ENCODE data around the gene TXNDC2. TPM values are rescaled to one million over a fixed set of nuclear protein-coding genes. Genes with fewer than 3 reads are reported as not detected.

Gene TXNDC2
- polyA plus RNA-seq, 1 donor = 0.12 TPM

DNA sequence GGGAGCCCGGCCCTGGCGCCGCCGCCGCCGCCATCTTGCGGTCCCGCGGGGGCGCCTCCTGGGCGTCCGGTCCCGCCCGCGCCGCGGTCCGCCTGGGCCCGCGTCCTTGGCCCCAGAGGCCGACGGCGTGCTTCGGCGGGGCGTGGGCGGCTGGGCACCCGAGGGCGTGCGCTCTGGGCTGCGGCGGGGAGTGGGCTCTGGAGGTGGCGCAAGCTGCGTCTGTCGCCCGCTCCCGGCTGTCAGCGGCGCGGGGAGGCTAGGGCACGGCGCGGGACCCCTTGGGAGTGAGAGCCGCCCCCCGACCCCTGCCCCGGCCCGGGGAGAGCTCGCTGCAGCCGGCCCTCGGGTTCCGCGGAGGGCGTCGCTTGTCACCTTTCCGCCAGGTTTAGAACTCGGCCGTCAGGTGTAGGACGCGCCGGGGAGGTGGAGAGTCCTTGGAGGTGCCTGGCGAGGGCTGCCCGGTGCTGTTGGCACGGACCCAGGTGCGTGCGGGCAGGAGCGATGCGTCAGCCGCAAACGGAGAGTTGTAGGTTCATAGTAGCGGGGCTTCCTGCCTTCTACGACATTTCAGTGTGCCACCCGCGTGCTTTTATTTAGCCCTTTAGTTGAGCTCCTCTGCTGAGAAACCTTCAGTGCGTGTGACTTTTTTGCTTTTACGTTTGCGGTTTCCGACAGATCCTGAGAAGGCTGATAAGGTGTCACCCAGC is 29.0 kb downstream of the TXNDC2 start:
- DNase-seq = peak; percentile 58

DNA sequence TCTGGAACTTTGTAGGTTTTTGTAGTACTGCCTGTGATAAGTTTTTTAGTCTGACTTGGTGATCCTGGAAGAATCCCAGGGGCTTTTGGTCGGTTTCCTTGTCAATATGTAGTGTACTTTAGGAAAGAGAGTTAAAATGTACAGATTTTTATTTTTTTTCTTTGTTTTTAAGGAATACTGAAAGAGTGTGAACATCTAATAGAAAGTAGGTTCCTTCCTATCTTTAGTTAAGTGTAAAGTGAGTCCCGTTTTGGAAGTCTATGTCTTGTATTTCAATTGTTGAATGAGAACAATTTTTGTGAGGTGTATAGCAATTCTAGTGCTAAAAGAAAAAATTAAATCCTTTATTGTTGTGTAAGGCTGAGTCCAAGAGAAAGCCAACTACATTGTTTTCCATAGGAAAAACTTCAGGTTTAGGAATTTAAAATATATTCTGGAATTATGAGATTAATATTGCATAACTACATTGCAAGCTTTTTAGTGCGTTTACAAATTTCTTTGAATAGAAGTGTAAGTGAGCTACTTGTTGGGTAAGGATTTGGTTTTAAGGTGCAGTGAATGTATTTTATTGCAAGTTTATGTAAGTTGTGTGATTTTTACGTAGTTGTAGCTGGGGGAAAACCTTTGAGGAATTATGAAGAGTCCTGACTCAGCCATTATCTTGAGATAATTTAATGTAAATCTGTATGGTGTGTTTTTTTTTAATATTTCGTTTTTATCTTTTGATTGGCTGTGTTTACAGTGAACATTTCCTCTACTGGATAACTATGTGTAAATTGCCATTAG is 29.7 kb downstream of the TXNDC2 start:
- DNase-seq = no peak

DNA sequence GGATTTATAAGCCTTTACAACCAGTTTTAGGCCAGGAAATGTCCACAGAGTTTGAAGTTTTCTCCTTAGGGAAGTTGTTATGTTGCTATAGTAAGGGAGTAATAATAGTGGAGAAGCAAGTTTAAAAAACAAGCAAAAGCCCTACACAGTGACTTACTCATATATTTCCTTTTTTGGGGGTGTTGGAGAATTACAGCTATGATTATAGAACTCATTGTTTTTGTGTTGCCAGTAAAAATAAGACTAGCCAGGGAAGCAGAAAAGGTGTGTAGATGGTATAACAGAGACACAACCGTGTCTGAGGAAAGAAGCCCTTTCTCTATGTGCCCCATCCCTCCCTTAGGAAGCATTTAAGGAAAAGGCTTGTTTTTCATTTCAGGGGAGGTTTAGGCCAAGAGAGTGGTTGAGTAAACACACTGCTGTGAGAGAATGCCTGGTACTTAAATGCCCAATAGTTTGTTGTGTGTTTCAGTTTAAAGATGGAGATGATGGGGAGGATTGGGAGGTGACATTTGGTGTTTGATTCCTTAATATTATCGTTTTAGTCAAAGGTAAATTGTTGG is 30.4 kb downstream of the TXNDC2 start:
- DNase-seq = no peak

DNA sequence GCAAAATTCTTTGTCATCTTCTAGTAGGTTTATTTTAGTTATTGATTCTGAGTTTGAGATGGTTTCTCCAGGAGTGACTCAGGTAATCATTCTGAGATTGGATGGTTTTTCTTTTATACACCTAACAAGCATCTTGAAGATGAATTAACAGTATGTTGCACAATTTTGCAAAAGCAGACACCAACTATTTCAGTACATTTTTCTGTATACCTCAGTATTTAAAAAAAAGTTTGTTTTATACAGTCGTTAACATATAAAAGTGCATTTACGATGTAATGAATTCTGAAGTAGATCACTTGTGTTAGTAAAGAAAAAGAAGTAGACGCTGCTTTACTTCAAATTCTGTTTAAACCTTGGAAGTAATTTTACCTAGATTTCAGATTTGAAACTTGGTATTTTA is 31.0 kb downstream of the TXNDC2 start:
- DNase-seq = no peak

DNA sequence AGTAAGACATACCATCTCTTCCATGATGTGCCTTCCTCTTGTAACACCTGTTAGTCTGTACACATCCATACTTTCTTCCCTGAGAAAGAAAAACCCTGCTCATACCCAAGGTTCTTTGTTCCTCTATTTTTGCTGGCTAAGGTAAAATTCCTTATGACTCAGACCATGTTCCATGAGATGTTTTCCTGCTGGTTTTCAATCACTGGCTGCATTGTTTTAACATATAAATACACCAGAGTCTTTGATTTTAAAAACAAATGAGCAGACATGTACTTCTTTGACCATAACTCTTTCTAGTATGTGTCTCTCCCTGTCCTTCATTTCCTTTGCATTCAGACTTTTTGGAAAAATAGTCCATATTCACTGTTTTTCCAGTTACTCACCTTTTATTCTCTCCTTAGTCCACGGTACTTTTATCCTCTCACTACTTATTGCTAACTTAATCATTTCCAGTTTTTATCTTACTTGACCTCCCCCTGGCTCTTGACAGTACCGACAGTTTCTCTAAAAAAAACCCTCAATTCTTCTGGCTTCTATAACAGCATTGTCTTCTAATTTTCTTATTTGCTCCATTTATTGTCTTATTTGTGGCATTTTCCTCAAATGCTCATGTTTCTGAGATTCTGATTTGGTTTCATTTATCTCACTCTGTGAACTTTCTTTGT is 32.4 kb downstream of the TXNDC2 start:
- DNase-seq = no peak

DNA sequence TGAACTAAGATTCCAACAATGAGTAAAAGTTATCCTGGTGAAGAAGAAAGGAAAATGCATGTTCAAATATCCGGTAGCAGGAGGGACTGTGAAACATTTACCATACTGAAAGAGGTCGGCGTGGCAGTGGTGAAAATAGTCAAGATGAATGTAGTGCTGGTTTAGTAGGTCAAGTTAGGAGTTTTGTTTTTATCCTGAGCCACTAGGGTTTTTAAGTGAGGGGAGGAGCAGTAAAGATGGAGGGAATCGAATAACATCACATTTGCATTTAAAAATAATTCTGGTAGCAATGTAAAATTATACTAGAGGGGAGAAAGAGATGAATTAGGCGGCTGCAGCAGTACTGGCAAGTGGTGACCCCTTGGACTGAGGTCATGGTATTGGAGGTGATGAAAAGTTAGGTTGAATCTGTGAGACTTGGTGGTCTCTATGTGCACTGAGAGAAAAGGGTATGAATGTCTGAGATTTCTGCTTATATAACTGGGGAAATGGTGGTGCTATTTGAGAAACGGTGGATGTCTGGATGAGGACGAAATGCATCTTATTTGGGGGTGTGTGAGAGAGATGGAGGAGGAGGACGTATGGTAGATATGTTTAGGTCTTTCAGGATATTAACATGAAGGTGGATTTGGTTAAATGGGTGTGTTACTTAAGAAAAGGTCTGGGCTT is 33.9 kb downstream of the TXNDC2 start:
- DNase-seq = no peak

DNA sequence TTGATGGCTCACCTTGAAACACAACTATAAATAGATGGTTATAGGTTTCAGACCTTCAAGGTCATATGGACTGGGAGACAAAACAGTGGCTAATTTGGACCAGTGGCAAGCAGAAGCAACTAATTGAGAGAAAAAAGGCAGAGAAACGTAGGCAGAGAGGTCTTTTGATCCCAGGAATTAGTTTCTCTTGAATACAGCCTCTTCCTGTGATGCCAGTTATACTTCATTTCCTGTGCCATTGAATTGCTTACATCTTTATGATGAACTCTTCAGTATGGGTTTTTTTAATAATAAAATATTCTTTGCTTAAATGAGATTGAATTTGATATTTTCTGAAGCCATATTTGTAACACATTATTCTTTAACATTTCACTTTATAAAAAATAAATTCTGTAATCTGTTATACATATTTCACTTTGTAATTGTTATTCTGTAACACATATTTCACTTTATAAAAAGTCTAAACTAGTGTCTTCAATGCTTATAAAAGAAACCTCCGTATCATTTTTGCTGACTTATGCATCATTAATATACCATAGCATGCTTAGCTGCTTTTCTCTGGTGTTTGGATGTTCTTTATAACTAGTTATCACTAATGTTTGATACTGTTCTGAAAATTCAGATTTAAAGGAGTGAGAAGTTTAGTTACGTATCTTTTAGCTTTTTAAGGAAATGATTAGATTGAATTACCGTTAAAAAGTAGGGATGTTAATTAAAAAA is 37.0 kb downstream of the TXNDC2 start:
- no peak for DNase-seq

DNA sequence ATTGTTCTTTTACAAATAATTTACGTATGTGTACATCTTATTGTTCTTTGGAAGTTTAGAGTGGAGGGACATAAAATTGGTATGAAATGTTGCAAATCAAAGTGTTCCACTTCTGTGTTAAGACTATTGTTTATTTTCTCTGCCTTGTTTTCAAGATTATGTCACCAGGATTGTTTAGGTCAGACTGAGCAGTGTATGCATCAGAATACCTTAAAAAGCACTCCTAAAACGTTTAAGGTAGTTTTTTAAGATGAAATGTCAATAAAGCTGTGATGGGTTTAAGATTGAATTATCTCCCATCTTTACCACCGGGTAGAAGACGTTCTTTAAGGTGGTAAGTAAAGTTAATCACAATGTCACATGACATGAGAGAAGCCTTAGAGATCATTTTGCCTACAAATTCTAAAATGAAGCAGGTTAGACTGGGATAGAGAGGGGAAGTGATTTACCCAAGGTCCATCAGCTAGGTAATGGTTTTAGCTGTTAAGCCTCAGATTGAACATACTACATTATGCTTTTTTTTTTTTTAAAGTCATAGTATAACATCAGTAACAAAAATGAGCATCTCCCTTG is 38.7 kb downstream of the TXNDC2 start:
- no peak for DNase-seq

DNA sequence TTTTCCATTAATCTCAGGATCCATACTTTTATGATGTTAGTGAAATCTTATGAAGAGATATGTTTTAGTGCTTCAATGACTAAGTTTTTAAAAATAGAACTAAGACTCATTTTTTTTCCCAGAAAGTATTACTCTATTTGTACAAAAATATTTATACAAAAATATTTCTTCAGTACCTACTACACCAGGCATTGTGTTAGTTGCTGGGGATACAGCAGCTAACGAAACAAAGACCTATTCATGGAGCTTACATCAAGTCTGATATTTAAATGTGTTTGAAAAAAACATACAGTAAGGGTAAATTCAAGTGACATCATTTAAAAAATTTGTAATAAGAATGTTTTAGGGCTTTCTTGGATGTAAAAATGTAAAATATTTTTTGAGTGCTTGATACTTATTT is 39.6 kb downstream of the TXNDC2 start:
- no peak for DNase-seq

DNA sequence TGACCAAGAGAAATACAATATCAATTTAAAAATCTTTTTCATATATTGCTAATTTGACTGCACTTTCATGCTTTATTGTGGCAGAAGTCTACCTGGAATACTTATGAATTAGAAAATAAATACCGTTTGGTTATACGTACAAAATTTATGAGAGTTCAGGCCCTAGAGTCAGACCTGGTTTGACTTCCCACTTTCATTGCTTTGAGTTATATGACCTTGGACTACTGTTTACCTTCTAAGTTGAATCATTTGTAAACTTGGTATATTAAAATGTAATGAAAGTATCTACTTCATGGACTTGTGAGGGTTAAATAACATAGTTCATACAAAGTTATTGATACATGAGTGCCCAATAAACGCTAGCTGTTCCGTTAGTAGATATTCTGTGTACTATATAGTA is 40.0 kb downstream of the TXNDC2 start:
- DNase-seq = no peak

DNA sequence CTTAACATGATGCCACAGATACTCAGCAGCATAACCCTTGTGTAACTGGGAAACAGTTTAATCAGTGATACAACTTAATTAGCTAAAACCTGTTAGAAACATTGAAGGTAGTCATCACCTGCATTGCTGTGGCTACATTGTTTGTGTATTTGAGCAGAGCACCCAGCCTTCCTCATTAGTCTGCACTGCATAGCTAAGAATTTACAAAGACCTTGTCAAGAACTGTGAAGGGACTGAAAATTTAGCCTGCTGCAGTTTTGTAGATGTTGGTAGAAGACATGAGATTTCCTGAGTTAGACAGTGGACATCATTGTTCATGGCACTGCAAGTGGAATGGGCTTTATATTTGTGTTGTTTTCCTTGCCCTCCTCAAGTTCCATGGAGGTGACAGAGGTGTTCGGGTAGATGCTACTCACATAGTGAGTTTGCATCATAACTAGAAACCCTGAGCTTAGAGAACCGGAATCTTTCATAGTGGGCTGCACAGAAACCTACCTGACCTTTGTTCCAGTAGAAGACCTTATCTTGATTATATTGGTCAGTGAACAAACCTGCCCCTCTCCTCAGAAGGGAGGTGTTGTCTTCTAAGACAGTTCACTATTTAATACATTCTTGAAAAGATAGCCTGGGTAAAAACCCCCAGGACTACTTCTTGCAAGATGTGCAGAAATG is 40.6 kb downstream of the TXNDC2 start:
- DNase-seq = no peak

DNA sequence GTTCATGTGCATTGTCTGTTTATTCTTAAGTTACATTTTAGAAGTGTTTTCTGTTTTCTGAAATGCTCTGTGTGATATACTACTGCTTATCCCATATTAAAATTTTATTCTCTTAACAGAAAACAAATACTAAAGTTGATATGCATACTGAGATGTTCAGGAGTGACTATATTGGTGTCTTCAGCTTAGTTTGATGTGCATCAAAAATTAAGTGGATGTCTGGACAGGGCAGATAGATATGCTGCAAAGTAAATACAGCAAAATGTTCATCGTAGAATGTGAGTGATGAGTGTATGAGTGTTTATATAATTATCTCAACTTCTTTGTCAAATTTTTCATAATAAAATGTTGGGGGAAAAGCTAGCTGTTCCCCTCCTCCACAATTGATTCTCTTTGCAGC is 41.2 kb downstream of the TXNDC2 start:
- DNase-seq = no peak

DNA sequence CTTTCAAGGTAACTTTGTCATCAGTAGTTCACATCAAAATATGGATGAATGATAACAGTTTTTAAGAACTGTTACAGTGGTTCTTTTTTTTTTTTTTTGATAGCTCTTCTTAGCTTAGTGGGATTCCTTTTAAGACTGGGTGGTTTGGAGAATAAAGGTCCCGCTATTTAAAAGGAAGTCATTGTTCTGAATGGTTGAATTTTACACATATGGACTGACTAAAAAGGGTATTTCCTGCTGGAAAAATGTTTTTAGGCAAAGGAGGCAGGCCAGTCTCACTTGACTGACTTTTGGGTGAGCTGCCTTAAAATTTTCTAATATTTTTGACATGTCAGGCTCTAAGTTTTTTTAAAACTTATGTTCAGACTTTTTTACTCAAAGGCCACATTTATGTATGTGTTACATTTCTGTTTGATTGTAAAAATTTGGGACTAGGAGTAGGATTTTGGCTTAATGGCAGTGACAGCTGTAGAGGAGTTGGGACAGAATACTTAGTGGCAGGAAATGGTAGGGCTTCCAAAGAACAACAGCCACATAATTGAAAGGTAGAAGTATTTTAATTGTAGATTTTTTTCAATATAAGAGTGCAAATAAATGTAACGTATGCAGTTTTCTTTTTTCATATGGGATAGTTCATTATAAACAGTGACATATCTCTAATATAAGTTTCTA is 41.8 kb downstream of the TXNDC2 start:
- no peak for DNase-seq

DNA sequence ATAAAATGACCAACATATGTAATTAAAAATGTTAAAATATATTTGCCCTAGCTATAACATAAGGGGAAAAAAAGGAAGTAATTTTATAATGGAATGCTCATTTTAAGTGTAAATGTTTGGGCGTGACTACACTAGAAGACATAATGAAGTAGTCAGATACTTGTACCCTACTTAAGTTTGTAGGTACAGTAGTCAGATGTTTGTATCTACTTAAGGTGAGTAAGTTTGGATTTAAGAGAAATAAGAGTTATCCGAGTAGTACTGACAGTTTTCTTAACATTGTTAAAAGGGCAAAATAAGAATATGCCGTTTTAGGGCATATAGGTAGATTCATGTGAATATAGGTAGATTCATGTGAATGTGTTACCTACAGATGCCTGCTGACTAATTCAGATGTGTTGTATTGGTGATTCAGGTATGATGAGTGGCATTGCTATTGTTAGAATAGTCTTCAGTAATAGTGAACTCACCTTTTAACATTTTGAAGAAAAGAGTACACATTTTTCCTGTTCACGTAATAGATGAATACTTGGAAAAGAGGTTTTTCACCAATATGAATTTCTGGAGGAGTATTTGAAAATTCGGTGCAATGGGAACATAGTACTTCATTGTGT is 43.0 kb downstream of the TXNDC2 start:
- no peak for DNase-seq

DNA sequence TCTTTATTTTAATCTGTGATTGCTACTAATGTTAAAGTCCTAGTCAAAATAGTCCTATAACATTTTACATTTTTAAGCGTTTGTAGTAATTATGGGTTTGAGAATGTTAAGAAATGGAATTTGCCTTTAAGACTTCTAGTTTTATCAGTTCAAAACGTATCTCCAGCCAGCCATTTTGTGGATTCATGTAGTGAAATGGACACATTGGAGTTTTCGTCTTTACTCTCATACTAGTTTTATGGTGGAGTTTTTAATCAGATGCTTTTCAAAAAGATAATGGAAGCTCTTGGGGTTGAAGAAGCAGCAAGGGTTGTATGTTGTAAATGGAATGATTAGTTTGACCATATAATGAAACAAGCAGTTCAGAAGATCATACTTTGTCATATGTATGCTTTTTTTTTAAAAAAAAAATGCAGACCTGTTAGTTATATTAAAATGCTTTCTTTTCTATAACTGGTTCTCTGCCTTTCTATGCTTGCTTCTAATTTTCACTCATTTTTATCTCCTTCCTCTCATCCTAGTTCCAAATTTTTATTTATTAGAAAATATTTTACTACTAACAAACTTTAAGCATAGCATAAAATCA is 44.6 kb downstream of the TXNDC2 start:
- DNase-seq = no peak

DNA sequence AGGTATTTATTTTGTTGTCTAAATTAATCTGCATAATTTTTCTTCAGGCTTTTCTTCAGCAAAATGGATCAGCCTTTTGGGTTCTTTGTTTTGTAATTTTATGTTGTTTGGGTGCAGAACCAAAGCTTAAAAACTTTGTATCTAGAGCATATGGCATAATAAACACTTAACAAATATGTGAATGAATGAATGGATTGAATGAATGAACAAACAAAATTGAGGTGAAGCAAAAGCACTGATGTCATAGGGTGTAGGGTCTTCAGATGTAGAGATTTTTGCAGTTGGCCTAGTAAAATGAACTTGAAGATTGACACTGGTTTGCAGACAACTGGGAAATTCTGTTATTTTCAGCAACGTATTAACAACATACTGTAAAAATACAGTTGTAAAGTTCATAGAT is 45.4 kb downstream of the TXNDC2 start:
- no peak for DNase-seq

DNA sequence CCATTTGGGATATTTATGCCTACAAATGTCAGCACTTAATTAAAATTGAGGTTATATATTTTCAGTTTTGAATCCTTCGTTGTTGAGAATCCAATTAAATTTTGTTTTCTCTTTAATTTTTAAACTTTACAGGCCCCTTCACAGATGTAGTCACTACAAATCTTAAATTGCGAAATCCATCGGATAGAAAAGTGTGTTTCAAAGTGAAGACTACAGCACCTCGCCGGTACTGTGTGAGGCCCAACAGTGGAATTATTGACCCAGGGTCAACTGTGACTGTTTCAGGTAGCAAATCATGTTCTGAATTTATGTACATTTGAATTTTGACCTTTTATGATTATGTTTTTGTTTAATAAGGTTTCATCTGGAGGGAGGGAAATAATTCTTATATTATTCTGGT is 45.9 kb downstream of the TXNDC2 start:
- DNase-seq = no peak

DNA sequence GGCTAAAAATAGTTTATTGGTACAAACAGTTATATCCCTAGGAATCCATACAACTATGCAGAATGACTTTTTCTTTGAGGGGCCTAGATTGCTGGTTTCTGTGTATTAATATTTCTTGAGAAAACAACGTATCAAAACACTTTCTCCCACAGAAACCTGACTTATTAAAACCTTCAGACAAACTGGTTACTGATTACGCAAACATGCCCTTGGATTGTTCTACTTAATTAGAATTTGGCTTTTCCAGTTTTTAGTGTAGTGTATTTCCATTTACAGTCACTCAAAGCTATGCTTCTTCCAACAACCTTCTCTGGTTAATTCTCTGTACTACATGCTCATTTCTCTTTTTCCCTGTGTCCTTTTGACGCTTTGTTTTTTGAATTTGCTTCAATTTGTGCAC is 48.1 kb downstream of the TXNDC2 start:
- DNase-seq = no peak

DNA sequence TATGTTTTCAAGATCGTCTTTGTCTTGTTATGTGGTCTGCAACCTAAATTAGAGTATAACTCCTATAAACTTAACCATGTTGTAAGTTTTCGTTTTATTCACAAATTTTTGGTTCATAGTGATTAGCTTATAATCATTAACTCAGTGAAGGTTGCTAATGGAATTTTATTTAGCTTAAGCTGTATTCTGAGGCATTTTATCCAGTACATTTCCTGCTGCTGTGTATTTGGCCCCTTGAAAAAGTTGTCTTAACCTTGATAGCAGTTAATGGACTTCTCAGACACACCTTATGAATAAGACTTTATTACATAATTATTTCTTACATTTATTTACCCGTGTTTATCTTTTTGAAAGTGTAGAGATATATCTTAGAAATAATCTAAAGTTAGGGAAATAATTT is 48.5 kb downstream of the TXNDC2 start:
- no peak for DNase-seq
